CD4-positive, alpha-beta T cell (primary cell): Measurements from ENCODE around the gene ZNF827. TPM values are rescaled to one million over a fixed set of nuclear protein-coding genes. Genes with fewer than 3 reads are reported as not detected.
A peak's percentile ranks its signal among the peaks of the same experiment; 100 is the strongest.

ENCODE experiments used
- ATAC-seq: fragments of 200-7000 bp; cut with Tn5 transposase; one replicate; pipeline ENCODE4 v1.10.0; 2022; ENCODE audit warnings: mild to moderate bottlenecking; ENCODE audit not compliant: poor library complexity
- CTCF ChIA-PET: fragments of 350-600 bp; sonication (Branson Sonifier 250); formaldehyde crosslinking; loops from one replicate; lab custom pipeline; 2021; ENCODE audit warnings: antibody characterized with exemption, inconsistent platforms; lab: Charles Lee
- POLR2A ChIA-PET: fragments of 350-600 bp; sonication (Branson Sonifier 250); formaldehyde crosslinking; loops from one replicate; lab custom pipeline; 2021; ENCODE audit warnings: antibody characterized with exemption, inconsistent platforms; lab: Charles Lee
- DNase-seq, 14 experiments: peaks; one replicate each; pipeline ENCODE4 v3.0.0-alpha.2; 2013 to 2020; ENCODE audit warnings: mixed read lengths in 2 of 14
- H3K27ac ChIP-seq, 2 donors: one replicate each; pipeline versions ENCODE4 v1.5.1 to v1.7.0; 2013; ENCODE audit warnings: low read length in 2 of 2, low read depth in 1 of 2, mild to moderate bottlenecking in 1 of 2
- H3K27me3 ChIP-seq, 2 experiments: 1 replicate in 1 of 2; 2 replicates in 1 of 2; pipeline versions ENCODE4 v1.6.1 to v1.7.0; 2013; ENCODE audit warnings: low read length in 2 of 2, control low read depth in 1 of 2, mild to moderate bottlenecking in 1 of 2, moderate library complexity in 1 of 2; ENCODE audit not compliant: insufficient read depth in 2 of 2, control insufficient read depth in 1 of 2
- H3K36me3 ChIP-seq: one replicate; pipeline ENCODE4 v1.6.1; 2013; ENCODE audit warnings: low read length, control low read depth; ENCODE audit not compliant: insufficient read depth
- H3K4me1 ChIP-seq: one replicate; pipeline ENCODE4 v1.6.1; 2013; ENCODE audit warnings: low read length, control low read depth; ENCODE audit not compliant: insufficient read depth
- H3K4me3 ChIP-seq: one replicate; pipeline ENCODE4 v1.5.1; 2013; ENCODE audit warnings: mild to moderate bottlenecking, low read length, moderate library complexity
- H3K9me3 ChIP-seq, 2 experiments: 1 replicate in 1 of 2; 2 replicates in 1 of 2; pipeline versions ENCODE4 v1.6.1 to v1.7.0; 2013; ENCODE audit warnings: low read length in 2 of 2, mild to moderate bottlenecking in 2 of 2, control low read depth in 1 of 2, moderate library complexity in 1 of 2; ENCODE audit not compliant: control insufficient read depth in 1 of 2, insufficient read depth in 1 of 2
- H3K27ac Mint-ChIP-seq: one replicate; pipeline ENCODE4 v1.8.0; 2020; ENCODE audit warnings: mixed read lengths
- H3K27me3 Mint-ChIP-seq: one replicate; pipeline ENCODE4 v1.8.0; 2021; ENCODE audit warnings: mixed read lengths
- H3K36me3 Mint-ChIP-seq: one replicate; pipeline ENCODE4 v1.8.0; 2021; ENCODE audit warnings: low read depth, mixed read lengths
- H3K4me1 Mint-ChIP-seq: one replicate; pipeline ENCODE4 v1.8.0; 2021; ENCODE audit warnings: low read depth, mixed read lengths
- H3K4me3 Mint-ChIP-seq: one replicate; pipeline ENCODE4 v1.8.0; 2020; ENCODE audit warnings: mild to moderate bottlenecking, mixed read lengths
- H3K9me3 Mint-ChIP-seq: one replicate; pipeline ENCODE4 v1.8.0; 2020; ENCODE audit warnings: mixed read lengths
- intact Hi-C, 2 experiments: fragments of 100-400 bp; cut with DNase I in 1 of 2; cut with micrococcal nuclease in 1 of 2; formaldehyde crosslinking; loops; one replicate each; pipeline versions ENCODE4 v1.15.1 to v1.9.0; 2023 to 2025; cut with DNase I, micrococcal nuclease
- total RNA-seq, 174 experiments: library from RNA in 2 of 174; stranded (reverse) in 2 of 174; gene quantifications; one replicate each; pipeline ENCODE4 v1.2.3 and lab custom pipeline; 2021 to 2026
- TF ChIP-seq, protein P1 (sequence below): fragments of 200-600 bp; IDR thresholded peaks from one replicate; pipeline ENCODE4 v1.8.0; 2022; ENCODE audit warnings: antibody characterized with exemption, mild to moderate bottlenecking

ZNF827 gene
- total RNA-seq, 2 experiments from 2014 or later, result 13.7 to 14.3 TPM

DNA sequence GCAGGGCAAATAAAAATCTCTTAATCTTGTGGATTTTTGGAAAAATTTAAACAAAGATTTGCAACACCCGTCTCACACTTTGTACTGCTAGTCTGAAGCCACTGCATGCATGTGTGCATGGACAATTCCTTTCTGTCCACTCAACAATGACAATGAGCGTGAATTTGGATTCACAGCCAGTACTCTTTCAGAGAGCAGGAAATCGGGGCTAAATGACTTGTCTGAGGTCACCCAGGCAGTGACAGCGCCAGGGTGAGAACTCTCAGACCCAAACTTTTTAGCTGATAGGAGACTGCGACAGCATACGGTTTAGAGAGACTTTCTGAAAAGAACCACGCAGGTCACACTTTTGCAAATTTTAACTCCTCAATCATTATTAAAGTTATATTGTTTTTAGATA lies 90.9 kb downstream of the ZNF827 start:
- POLR2A ChIA-PET, result no interaction called here
- CTCF ChIA-PET, result interaction anchor here (1.1 kb wide), 1 partner anchor 172 kb away, joined by 3 read pairs; no protein-coding TSS in a partner anchor
- Mint-ChIP-seq H3K9me3 (no peaks in the 10 kb centered on the region), H3K27ac (no peak overlapping the region), H3K4me1 (peaks cover 16% of the 10 kb centered on the region), H3K36me3 (peaks cover 53% of the 10 kb centered on the region), H3K4me3 (no peak overlapping the region), H3K27me3 (no peaks in the 10 kb centered on the region)
- Histone ChIP-seq H3K4me3 (no peak overlapping the region), H3K36me3 (peaks cover 15% of the 10 kb centered on the region), H3K4me1 (peaks cover 7% of the 10 kb centered on the region), H3K27ac (no peak overlapping the region), H3K27me3 (no peaks in the 10 kb centered on the region), H3K9me3 (no peaks in the 10 kb centered on the region)
- ATAC-seq (no peak), DNase-seq (no peak)
- TF ChIP-seq, protein P1, sequence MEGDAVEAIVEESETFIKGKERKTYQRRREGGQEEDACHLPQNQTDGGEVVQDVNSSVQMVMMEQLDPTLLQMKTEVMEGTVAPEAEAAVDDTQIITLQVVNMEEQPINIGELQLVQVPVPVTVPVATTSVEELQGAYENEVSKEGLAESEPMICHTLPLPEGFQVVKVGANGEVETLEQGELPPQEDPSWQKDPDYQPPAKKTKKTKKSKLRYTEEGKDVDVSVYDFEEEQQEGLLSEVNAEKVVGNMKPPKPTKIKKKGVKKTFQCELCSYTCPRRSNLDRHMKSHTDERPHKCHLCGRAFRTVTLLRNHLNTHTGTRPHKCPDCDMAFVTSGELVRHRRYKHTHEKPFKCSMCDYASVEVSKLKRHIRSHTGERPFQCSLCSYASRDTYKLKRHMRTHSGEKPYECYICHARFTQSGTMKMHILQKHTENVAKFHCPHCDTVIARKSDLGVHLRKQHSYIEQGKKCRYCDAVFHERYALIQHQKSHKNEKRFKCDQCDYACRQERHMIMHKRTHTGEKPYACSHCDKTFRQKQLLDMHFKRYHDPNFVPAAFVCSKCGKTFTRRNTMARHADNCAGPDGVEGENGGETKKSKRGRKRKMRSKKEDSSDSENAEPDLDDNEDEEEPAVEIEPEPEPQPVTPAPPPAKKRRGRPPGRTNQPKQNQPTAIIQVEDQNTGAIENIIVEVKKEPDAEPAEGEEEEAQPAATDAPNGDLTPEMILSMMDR, result no peak
- intact Hi-C loops, result no loop called here

DNA sequence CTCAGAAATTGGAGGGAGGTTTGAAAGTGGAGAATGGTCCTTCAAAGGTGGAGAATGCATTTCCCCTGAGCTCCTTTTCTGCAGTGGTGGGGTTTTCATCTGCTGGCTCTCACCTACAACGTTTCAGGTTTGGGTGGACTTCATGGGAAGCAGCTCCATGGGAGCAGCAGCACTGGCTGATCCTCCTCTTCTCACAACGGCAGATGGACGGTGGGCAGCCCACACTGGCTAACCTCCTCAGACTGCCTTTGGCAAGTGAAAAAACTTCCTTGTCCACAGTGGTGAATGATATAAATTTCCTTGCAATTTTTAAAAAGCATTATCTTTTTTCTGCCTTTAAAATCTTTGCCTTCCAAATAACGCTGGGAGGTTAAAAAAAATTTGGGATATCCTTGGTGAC lies 93.5 kb downstream of the ZNF827 start:
- CTCF ChIA-PET, result no interaction called here
- no peak overlapping the region for H3K27ac Mint-ChIP-seq
- peaks cover 67% of the 10 kb centered on the region for H3K36me3 Mint-ChIP-seq

DNA sequence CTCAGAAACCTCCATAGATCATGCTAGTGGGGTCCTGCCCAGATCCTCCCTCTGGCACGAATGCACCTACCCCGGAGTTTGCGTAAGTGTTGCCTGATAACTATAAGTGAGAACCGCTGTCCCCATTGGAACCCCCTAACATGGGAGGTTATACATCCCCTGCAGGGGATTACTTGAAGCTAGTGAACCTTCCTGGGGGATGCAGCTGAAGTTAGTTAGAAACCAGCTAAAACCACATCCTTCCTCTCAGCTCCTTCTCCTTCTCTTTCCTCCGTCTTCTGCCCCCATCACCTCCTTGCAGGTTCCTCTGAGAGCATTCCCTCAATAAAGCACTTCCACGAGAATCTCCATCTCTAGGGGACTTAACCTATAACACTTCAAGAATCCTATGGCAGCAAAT lies 95.0 kb downstream of the ZNF827 start:
- POLR2A ChIA-PET, result interaction anchor here (0.8 to 1.0 kb wide), 3 partner anchors 13 to 95 kb away, joined by 3 to 5 read pairs (median 3); partner anchors contain the start of gene ZNF827
- no peak for ATAC-seq
- no peak overlapping the region for H3K4me3 Mint-ChIP-seq

More for the DNA sequence above, 93.5 kb downstream of the ZNF827 start:
- POLR2A ChIA-PET, result no interaction called here
- no peaks in the 10 kb centered on the region for H3K27me3 Mint-ChIP-seq
- no peaks in the 10 kb centered on the region for H3K27me3 ChIP-seq
- TF ChIP-seq, protein P1, result no peak
- H3K4me3 Mint-ChIP-seq, result no peak overlapping the region
- DNase-seq, result no peak
- H3K27ac ChIP-seq, result no peak overlapping the region
- peaks cover 18% of the 10 kb centered on the region for H3K36me3 ChIP-seq
- H3K4me3 ChIP-seq, result no peak overlapping the region
- no peaks in the 10 kb centered on the region for H3K9me3 Mint-ChIP-seq
- peaks cover 21% of the 10 kb centered on the region for H3K4me1 Mint-ChIP-seq
- no peak for ATAC-seq
- no peaks in the 10 kb centered on the region for H3K9me3 ChIP-seq
- intact Hi-C loops, result no loop called here
- peaks cover 7% of the 10 kb centered on the region for H3K4me1 ChIP-seq

More for the DNA sequence above, 95.0 kb downstream of the ZNF827 start:
- H3K27ac ChIP-seq, result no peak overlapping the region
- peaks cover 7% of the 10 kb centered on the region for H3K4me1 ChIP-seq
- peaks cover 21% of the 10 kb centered on the region for H3K36me3 ChIP-seq
- Mint-ChIP-seq H3K27me3 (no peaks in the 10 kb centered on the region), H3K27ac (peak overlapping the region; percentile 50), H3K4me1 (peaks cover 23% of the 10 kb centered on the region), H3K36me3 (peaks cover 63% of the 10 kb centered on the region), H3K9me3 (no peaks in the 10 kb centered on the region)
- DNase-seq, result no peak
- CTCF ChIA-PET, result interaction anchor here (0.6 kb wide), 1 partner anchor 74 kb away, joined by 3 read pairs; no protein-coding TSS in a partner anchor
- H3K9me3 ChIP-seq, result no peaks in the 10 kb centered on the region
- H3K27me3 ChIP-seq, result no peaks in the 10 kb centered on the region
- intact Hi-C loops, result loop anchor here in 1 of 2 experiments (5.0 kb wide), 1 partner anchor 94 kb away; the partner anchor contains the start of gene ZNF827
- TF ChIP-seq, protein P1, result no peak
- H3K4me3 ChIP-seq, result no peak overlapping the region
